Activated T-cell treated with anti-CD3 and anti-CD28 coated beads, Interleukin-2, amount 50 U/mL, for 72 hours (primary cell): ENCODE results near the gene TTC19. TPM values are rescaled to one million over a fixed set of nuclear protein-coding genes. Genes with fewer than 3 reads are reported as not detected.
A peak's percentile ranks its signal among the peaks of the same experiment; 100 is the strongest.

ENCODE experiments used
- ATAC-seq, 2 donors: fragments of 150-1000 bp; cut with Tn5 transposase; replicated peaks in 1 of 2; 2 replicates each; pipeline ENCODE4 v1.10.0; 2021; ENCODE audit warnings: moderate library complexity in 2 of 2, mild to moderate bottlenecking in 1 of 2
- DNase-seq, 2 donors: peaks; one replicate each; pipeline ENCODE4 v3.0.0; 2021 to 2022; ENCODE audit warnings: mixed read lengths in 1 of 2
- H3K27ac Mint-ChIP-seq: one replicate; pipeline ENCODE4 v1.8.0; 2022; ENCODE audit warnings: mild to moderate bottlenecking, moderate library complexity, mixed read lengths
- H3K27me3 Mint-ChIP-seq: one replicate; pipeline ENCODE4 v1.8.0; 2022; ENCODE audit warnings: low read depth, mixed read lengths
- H3K36me3 Mint-ChIP-seq, 2 donors: one replicate each; pipeline ENCODE4 v1.8.0; 2022; ENCODE audit warnings: mixed read lengths in 2 of 2, mild to moderate bottlenecking in 1 of 2; ENCODE audit not compliant: insufficient read depth in 2 of 2
- H3K4me1 Mint-ChIP-seq: one replicate; pipeline ENCODE4 v1.8.0; 2022; ENCODE audit warnings: low read depth, mixed read lengths
- H3K4me3 Mint-ChIP-seq, 2 donors: one replicate each; pipeline ENCODE4 v1.8.0; 2022; ENCODE audit warnings: mild to moderate bottlenecking in 2 of 2, mixed read lengths in 2 of 2, moderate library complexity in 2 of 2
- H3K9me3 Mint-ChIP-seq, 2 donors: one replicate each; pipeline ENCODE4 v1.8.0; 2022; ENCODE audit warnings: mixed read lengths in 2 of 2
- total RNA-seq, 2 donors: library from RNA; stranded (reverse); gene quantifications; one replicate each; pipeline ENCODE4 v1.2.3, GENCODE V29; 2022

The TTC19 gene
- total RNA-seq, 2 donors from 2014 or later, result 33.6 to 37.5 TPM

DNA sequence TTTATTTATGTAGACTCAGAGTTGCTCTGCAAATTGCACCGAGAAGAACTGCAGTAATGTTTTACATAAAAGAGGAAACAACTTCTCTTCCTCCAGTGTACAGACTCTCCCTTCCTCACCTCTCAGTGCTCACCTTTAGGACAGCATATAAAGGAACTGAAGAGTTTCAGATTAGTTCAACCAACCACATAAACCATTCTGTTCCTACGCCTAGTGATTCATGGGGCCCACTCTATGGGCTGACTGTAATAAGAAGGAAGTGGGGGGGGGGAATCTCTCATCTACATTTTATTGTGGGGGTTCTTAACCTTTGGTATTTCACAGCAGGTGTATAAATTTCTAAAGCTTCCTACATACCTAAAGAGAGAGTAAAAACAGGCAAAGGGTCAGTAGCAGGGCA is 18.4 kb upstream of the TTC19 start:
- Mint-ChIP-seq H3K4me3 (peak overlapping the region; percentile 15 to 35), H3K36me3 (peaks cover 10 to 14% of the 10 kb centered on the region in 2 donors), H3K4me1 (peaks cover 20% of the 10 kb centered on the region), H3K9me3 (no peaks in the 10 kb centered on the region), H3K27ac (no peak overlapping the region), H3K27me3 (no peaks in the 10 kb centered on the region)
- DNase-seq, result peak; percentile 29 to 43
- ATAC-seq, result peak; percentile 100

GRCh38 chr17:15981646-15982580 is 17.7 kb upstream of the TTC19 start:
- H3K27ac Mint-ChIP-seq, result no peak overlapping the region
- peaks cover 20% of the 10 kb centered on the region for H3K4me1 Mint-ChIP-seq
- DNase-seq (no peak), ATAC-seq (peak in 1 of 2 donors; percentile 9)
- no peaks in the 10 kb centered on the region for H3K27me3 Mint-ChIP-seq
- H3K9me3 Mint-ChIP-seq, result no peaks in the 10 kb centered on the region
- H3K36me3 Mint-ChIP-seq, result peaks cover 10 to 12% of the 10 kb centered on the region in 2 donors
- H3K4me3 Mint-ChIP-seq, result no peak overlapping the region

DNA sequence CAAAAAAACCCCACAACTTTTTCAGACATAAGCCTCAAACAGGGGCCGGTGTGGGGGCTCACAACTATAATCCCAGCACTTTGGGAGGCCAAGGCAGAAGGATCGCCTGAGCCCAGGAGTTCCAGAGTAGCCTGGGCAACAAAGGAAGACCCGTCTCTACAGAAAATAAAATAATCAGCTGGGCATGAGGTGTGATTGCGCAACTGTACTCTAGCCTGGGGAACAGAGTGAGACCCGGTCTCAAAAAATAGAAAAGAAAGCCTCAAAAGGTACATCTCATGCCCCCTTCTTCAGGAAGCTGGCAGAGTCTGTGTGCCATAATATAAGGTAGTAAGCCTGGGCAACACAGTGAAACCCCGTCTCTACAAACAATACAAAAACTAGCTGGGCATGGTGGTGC is 3.3 kb upstream of the TTC19 start:
- Mint-ChIP-seq H3K36me3 (peaks cover 9% of the 10 kb centered on the region in 2 donors), H3K9me3 (no peaks in the 10 kb centered on the region), H3K4me3 (no peak overlapping the region), H3K27me3 (no peaks in the 10 kb centered on the region), H3K4me1 (peaks cover 15% of the 10 kb centered on the region), H3K27ac (no peak overlapping the region)
- DNase-seq, result no peak
- ATAC-seq, result no peak

DNA sequence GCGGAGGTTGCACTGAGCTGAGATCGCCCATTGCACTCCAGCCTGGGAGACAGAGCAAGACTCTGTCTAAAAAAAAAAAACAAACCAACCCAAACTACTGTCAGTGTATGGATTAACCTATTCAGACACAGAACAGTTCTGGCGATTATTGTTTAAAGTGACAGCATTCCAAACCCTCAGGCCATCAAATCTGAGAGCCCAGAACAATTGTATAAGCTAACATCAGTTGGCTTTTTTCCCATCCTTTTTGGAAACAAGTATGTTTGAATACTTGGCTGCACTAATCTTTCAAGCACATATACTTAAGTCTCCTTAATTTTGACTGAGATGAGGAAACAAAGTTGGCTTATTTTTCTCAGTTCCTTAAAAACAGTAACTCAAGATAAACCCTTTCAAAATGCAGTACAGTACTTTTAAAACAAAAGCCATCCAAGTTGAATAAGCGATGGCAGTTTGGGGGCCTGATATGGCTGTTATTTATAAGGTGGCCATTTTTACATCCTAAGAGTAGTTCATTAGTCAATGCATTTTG is 1.5 kb upstream of the TTC19 start:
- Mint-ChIP-seq H3K9me3 (peaks cover 0 to 1% of the 10 kb centered on the region in 2 donors), H3K4me1 (peaks cover 30% of the 10 kb centered on the region), H3K4me3 (peak overlapping the region; percentile 81 to 95), H3K27me3 (no peaks in the 10 kb centered on the region), H3K27ac (no peak overlapping the region), H3K36me3 (peaks cover 16 to 24% of the 10 kb centered on the region in 2 donors)
- DNase-seq (no peak), ATAC-seq (no peak)

- H3K36me3 Mint-ChIP-seq, result peaks cover 17 to 40% of the 10 kb centered on the region in 2 donors
- no peaks in the 10 kb centered on the region for H3K27me3 Mint-ChIP-seq
- ATAC-seq (peak in 1 of 2 donors; percentile 49), DNase-seq (peak in 1 of 2 donors; percentile 55)
- peak overlapping the region; percentile 95 to 96 for H3K4me3 Mint-ChIP-seq
- peaks cover 0 to 1% of the 10 kb centered on the region in 2 donors for H3K9me3 Mint-ChIP-seq
- peaks cover 30% of the 10 kb centered on the region for H3K4me1 Mint-ChIP-seq
- peak overlapping the region; percentile 64 for H3K27ac Mint-ChIP-seq
Observed at GRCh38 chr17:15999974-16000827, 577 bp downstream of the TTC19 start.

DNA sequence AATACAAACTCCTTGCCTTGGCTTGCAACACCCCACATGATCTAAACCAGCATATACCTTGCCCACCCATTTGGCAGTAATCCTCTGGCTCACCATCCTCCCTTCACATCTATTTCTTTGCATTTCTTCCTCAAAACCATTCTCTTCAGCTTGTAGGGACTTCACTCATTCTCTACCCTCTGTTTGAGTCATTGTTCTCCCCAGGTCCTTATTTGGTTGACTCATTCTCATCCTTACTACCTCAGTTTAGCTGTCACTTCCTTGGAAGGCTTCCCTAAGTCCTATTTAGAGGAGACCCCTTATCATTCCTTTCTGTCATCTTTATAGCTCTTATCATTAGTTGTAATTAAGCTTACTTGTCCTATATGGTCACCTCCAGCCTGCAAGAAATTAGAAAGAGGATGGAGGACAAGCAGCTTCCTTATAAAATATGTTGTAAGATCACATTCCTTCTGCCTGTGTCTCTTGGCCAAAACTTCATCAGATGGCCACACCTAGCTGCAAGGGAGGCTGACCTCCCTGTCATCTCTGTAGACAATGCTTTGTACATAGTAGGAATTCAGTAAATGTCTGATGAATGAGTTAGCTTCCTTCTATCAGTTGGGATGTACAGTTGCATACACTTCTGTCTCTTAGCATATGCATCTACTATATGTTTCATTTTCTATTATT is 1.7 kb downstream of the TTC19 start:
- Mint-ChIP-seq H3K27me3 (no peaks in the 10 kb centered on the region), H3K4me1 (peaks cover 30% of the 10 kb centered on the region), H3K27ac (peak overlapping the region; percentile 64), H3K36me3 (peaks cover 17 to 47% of the 10 kb centered on the region in 2 donors), H3K9me3 (peaks cover 0 to 1% of the 10 kb centered on the region in 2 donors), H3K4me3 (peak overlapping the region; percentile 95 to 96)
- DNase-seq (no peak), ATAC-seq (peak in 1 of 2 donors; percentile 1)

DNA sequence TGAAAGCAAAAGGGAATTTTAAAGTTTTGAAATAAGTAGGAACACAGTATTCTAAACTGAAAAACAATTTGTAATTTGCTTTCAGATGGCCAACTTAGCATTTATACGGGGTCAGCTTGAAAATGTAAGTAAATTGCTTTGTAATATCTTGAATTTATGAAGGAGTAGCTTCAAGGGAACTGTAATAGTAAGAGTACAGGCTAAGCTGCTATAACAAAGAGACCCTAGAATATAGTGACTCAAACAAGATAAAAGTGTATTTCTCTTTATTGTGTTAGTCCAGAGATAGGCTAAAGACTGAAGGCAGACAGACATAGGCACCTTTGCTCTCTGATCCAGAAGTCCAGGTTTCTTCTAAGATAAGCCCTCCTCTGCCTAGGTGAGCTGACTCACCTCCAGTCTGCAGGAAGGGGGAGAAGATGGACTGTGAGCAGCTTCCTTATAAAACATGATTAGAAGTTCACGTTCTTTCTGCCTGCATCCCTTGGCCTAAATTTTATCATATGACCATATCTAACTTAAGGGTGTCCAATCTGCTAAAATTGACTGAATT is 3.2 kb downstream of the TTC19 start:
- H3K9me3 Mint-ChIP-seq, result peaks cover 0 to 1% of the 10 kb centered on the region in 2 donors
- ATAC-seq (no peak), DNase-seq (no peak)
- H3K4me1 Mint-ChIP-seq, result peaks cover 25% of the 10 kb centered on the region
- peaks cover 20 to 55% of the 10 kb centered on the region in 2 donors for H3K36me3 Mint-ChIP-seq
- H3K27me3 Mint-ChIP-seq, result no peaks in the 10 kb centered on the region
- H3K27ac Mint-ChIP-seq, result no peak overlapping the region
- H3K4me3 Mint-ChIP-seq, result no peak overlapping the region

GRCh38 chr17:16003841-16004240 is 4.2 kb downstream of the TTC19 start:
- peaks cover 0 to 1% of the 10 kb centered on the region in 2 donors for H3K9me3 Mint-ChIP-seq
- H3K4me1 Mint-ChIP-seq, result peaks cover 35% of the 10 kb centered on the region
- H3K27me3 Mint-ChIP-seq, result no peaks in the 10 kb centered on the region
- ATAC-seq, result no peak
- no peak overlapping the region for H3K27ac Mint-ChIP-seq
- peaks cover 31 to 65% of the 10 kb centered on the region in 2 donors for H3K36me3 Mint-ChIP-seq
- no peak for DNase-seq
- H3K4me3 Mint-ChIP-seq, result no peak overlapping the region

DNA sequence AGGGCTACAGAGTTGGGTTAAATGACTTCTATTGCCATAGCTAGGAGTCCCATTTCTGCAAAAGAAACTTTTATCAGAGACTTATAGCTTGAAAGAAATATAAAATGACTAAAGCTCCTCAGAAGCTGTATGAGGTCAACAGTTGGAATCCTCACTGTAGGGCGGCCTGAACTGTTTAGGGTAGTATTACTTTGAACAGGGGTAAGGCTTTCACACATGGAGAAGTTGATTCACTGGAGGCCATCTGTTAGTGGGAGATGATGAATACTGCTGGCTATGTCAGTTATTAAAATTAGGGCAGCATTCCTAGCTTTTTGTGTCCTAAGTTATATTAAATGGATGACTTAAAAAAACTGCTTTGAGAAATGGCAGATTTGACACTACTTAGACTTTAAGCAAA is 6.0 kb downstream of the TTC19 start:
- Mint-ChIP-seq H3K9me3 (peaks cover 0 to 1% of the 10 kb centered on the region in 2 donors), H3K27ac (no peak overlapping the region), H3K4me1 (peaks cover 33% of the 10 kb centered on the region), H3K36me3 (peaks cover 29 to 67% of the 10 kb centered on the region in 2 donors), H3K4me3 (no peak overlapping the region), H3K27me3 (no peaks in the 10 kb centered on the region)
- DNase-seq, result no peak
- no peak for ATAC-seq

GRCh38 chr17:16007439-16007838 is 7.8 kb downstream of the TTC19 start:
- H3K4me3 Mint-ChIP-seq, result no peak overlapping the region
- no peaks in the 10 kb centered on the region for H3K27me3 Mint-ChIP-seq
- H3K9me3 Mint-ChIP-seq, result no peaks in the 10 kb centered on the region
- peak overlapping the region; percentile 37 for H3K27ac Mint-ChIP-seq
- peaks cover 24% of the 10 kb centered on the region for H3K4me1 Mint-ChIP-seq
- peak; percentile 8 for DNase-seq
- H3K36me3 Mint-ChIP-seq, result peaks cover 20 to 53% of the 10 kb centered on the region in 2 donors
- ATAC-seq, result peak; percentile 73 to 90

DNA sequence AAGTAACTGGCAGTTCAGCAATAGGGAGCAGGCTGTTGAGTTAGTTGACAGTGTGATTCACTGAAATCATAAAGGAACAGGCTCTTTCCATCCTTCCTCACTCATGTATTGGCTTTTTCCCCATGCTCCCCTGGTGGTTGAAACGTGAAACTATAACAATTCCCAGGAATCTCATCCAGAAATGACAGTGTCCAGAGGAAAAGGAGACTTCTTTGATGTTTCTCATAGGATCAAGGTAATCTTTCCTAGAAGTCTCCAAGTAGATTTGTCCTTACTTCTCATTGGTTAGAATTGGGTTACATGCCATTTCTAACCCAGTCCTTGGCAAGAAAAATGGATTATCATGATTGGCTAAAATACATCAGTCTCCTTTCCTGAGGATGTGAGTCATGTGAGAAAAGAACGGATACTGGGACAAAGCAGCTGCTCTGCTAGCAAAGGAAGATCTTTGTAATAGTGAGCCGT is 14.4 kb downstream of the TTC19 start:
- Mint-ChIP-seq H3K9me3 (no peaks in the 10 kb centered on the region), H3K4me3 (no peak overlapping the region), H3K4me1 (peaks cover 12% of the 10 kb centered on the region), H3K27me3 (no peaks in the 10 kb centered on the region), H3K27ac (no peak overlapping the region), H3K36me3 (peaks cover 4 to 19% of the 10 kb centered on the region in 2 donors)
- ATAC-seq, result no peak
- no peak for DNase-seq

DNA sequence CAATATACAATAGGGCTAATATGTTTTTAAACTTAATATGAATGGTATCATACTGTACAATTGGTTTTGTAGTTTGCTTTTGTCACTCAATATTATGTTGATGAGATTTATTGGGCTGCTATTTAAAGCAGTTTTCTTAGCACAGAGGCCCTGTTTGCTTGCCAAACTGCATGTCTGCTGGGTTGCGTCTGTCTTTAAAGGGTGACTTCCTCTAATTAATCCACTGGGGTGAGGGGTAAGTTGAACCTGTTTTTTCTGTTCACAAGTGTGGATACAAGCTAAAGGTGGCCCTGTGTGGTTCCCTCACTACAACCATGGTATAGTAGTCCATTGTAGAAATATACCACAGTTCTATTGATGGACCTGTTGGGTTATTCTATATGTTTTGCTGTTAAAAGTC is 19.7 kb downstream of the TTC19 start:
- no peaks in the 10 kb centered on the region for H3K27me3 Mint-ChIP-seq
- H3K36me3 Mint-ChIP-seq, result peaks cover 5 to 22% of the 10 kb centered on the region in 2 donors
- no peak overlapping the region for H3K27ac Mint-ChIP-seq
- no peaks in the 10 kb centered on the region for H3K9me3 Mint-ChIP-seq
- DNase-seq (no peak), ATAC-seq (no peak)
- H3K4me1 Mint-ChIP-seq, result peaks cover 4% of the 10 kb centered on the region
- H3K4me3 Mint-ChIP-seq, result no peak overlapping the region
